ENCODE results near the gene SEMA6A.

DNA sequence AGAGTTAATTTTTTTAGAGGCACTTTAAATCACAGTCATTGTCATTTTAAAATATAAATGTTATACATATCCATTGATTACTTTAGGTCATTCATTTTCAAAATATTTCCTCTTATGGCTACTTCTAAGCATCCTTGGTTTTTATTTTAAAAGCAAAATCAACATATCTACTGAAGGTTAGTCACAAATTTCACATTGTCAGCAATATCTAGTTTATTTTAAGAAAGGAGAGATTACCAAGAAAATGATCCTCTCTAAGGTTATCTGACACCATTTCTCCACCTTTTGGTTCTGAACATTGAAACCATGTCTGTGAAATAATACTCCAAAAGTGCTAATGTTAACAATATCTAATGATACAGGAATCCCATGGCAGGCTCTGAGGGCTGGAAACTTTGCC lies 24.5 kb downstream of the SEMA6A start:
- TF ChIP-seq, protein P1, sequence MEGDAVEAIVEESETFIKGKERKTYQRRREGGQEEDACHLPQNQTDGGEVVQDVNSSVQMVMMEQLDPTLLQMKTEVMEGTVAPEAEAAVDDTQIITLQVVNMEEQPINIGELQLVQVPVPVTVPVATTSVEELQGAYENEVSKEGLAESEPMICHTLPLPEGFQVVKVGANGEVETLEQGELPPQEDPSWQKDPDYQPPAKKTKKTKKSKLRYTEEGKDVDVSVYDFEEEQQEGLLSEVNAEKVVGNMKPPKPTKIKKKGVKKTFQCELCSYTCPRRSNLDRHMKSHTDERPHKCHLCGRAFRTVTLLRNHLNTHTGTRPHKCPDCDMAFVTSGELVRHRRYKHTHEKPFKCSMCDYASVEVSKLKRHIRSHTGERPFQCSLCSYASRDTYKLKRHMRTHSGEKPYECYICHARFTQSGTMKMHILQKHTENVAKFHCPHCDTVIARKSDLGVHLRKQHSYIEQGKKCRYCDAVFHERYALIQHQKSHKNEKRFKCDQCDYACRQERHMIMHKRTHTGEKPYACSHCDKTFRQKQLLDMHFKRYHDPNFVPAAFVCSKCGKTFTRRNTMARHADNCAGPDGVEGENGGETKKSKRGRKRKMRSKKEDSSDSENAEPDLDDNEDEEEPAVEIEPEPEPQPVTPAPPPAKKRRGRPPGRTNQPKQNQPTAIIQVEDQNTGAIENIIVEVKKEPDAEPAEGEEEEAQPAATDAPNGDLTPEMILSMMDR (optimal IDR thresholded peaks at IDR 0.05 in 1 of 3, IDR thresholded peaks at IDR 0.05 in 1 of 3, conservative IDR thresholded peaks at IDR 0.05 in 1 of 3; ENCODE audit: extremely low read depth in 1 of 3, insufficient read depth in 2 of 3, low read length in 3 of 3) = no peak
- no peak for TF ChIP-seq EZH2 (IDR thresholded peaks at IDR 0.05; ENCODE audit: low read length)
